ENCODE results near the gene LYZL4. TPM values are rescaled to one million over a fixed set of nuclear protein-coding genes. Genes with fewer than 3 reads are reported as not detected.

Gene LYZL4
- total and polyA plus RNA-seq, 2 of the 13 experiments (the other 11 are each of a cell fraction or from before 2014, with no cell fraction given): not detected

DNA sequence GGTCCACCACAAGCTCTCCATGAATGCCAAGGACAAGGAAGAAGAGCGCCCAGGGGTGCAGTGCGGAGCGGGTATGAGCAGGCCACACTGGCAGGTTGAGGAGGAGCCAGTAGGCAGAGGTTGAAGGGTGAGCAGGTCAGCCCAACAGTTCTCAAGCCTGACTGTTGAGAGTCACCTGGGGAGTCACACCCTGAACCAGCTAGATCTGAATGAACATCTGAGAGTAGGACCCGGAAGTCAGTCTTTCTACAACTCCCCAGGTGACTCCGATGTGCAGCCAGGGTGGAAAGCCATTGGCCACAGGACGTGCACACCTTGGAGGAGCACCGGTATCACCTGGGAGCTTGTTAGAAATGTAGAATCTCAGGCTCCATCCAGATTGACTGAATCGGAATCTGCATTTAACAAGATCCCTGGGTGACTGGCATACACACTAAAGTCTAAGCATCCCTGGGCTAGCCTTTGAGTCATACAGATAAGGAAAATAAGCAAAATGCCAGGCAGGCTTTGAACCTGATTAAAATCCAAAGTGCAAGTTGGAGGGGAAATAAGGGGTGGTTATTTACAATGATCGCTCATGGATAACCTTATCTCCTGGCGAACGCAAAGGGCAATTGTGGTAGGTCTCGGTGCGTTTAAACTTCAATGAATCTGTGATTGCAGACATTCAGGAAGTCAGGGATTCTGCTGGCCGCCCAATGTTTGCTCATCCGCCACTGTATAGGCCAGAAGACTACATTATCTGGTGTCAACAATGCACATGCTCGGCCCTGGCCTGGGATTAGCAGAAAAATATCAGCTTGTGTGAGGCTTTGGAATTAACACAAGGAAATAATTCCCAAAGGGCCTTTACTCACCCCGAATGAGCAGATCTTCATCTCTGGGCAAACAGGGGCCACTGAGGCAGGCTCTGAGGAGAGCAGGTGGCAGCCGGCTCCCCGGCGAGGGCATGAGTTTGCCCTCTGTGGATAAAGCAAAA is 11.7 kb upstream of the LYZL4 start (continued):
- TF ChIP-seq GATA4 (IDR thresholded peaks at IDR 0.05; ENCODE audit: borderline replicate concordance, low read depth) (peak; percentile 100), NCOA2 (CRISPR knock-in tag; IDR thresholded peaks at IDR 0.05) (peak; percentile 97), CEBPG (CRISPR knock-in tag; IDR thresholded peaks at IDR 0.05) (peak; percentile 76), ZNF496 (CRISPR knock-in tag; IDR thresholded peaks at IDR 0.05; ENCODE audit: insufficient replicate concordance) (no peak), ZNF224 (CRISPR knock-in tag; IDR thresholded peaks at IDR 0.05) (no peak), AKAP8 (CRISPR knock-in tag; IDR thresholded peaks at IDR 0.05) (peak; percentile 80), BORCS8-MEF2B (CRISPR knock-in tag; IDR thresholded peaks at IDR 0.05) (peak; percentile 65; the same call in 1 of the 2 replicates), ZNF549 (CRISPR knock-in tag; IDR thresholded peaks at IDR 0.05) (no peak), HIVEP1 (CRISPR knock-in tag; IDR thresholded peaks at IDR 0.05) (0 out of 2 replicates have a peak, but pooled peaks have one; percentile 35), ZNF235 (CRISPR knock-in tag; IDR thresholded peaks at IDR 0.05; ENCODE audit: borderline replicate concordance) (no peak), IKZF4 (CRISPR knock-in tag; IDR thresholded peaks at IDR 0.05; ENCODE audit: borderline replicate concordance, low read depth, not compliant biosample characterization) (no peak), ZNF781 (CRISPR knock-in tag; IDR thresholded peaks at IDR 0.05; ENCODE audit: borderline replicate concordance, not compliant biosample characterization) (peak; percentile 69), ZNF747 (CRISPR knock-in tag; IDR thresholded peaks at IDR 0.05; ENCODE audit: borderline replicate concordance) (peak; percentile 90), MAFG (CRISPR knock-in tag; IDR thresholded peaks at IDR 0.05) (no peak), ATF7-NPFF (CRISPR knock-in tag; IDR thresholded peaks at IDR 0.05; ENCODE audit: low read depth) (no peak)
- TF ChIP-seq, protein P1, sequence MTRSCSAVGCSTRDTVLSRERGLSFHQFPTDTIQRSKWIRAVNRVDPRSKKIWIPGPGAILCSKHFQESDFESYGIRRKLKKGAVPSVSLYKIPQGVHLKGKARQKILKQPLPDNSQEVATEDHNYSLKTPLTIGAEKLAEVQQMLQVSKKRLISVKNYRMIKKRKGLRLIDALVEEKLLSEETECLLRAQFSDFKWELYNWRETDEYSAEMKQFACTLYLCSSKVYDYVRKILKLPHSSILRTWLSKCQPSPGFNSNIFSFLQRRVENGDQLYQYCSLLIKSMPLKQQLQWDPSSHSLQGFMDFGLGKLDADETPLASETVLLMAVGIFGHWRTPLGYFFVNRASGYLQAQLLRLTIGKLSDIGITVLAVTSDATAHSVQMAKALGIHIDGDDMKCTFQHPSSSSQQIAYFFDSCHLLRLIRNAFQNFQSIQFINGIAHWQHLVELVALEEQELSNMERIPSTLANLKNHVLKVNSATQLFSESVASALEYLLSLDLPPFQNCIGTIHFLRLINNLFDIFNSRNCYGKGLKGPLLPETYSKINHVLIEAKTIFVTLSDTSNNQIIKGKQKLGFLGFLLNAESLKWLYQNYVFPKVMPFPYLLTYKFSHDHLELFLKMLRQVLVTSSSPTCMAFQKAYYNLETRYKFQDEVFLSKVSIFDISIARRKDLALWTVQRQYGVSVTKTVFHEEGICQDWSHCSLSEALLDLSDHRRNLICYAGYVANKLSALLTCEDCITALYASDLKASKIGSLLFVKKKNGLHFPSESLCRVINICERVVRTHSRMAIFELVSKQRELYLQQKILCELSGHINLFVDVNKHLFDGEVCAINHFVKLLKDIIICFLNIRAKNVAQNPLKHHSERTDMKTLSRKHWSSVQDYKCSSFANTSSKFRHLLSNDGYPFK (CRISPR knock-in tag; IDR thresholded peaks at IDR 0.05; ENCODE audit: borderline replicate concordance): 0 out of 2 replicates have a peak, but pooled peaks have one; percentile 25
- TF ChIP-seq, protein P2, sequence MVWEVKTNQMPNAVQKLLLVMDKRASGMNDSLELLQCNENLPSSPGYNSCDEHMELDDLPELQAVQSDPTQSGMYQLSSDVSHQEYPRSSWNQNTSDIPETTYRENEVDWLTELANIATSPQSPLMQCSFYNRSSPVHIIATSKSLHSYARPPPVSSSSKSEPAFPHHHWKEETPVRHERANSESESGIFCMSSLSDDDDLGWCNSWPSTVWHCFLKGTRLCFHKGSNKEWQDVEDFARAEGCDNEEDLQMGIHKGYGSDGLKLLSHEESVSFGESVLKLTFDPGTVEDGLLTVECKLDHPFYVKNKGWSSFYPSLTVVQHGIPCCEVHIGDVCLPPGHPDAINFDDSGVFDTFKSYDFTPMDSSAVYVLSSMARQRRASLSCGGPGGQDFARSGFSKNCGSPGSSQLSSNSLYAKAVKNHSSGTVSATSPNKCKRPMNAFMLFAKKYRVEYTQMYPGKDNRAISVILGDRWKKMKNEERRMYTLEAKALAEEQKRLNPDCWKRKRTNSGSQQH (CRISPR knock-in tag; IDR thresholded peaks at IDR 0.05; ENCODE audit: low read depth): no peak; the same call in 1 of the 2 replicates
- TF ChIP-seq, protein P3, sequence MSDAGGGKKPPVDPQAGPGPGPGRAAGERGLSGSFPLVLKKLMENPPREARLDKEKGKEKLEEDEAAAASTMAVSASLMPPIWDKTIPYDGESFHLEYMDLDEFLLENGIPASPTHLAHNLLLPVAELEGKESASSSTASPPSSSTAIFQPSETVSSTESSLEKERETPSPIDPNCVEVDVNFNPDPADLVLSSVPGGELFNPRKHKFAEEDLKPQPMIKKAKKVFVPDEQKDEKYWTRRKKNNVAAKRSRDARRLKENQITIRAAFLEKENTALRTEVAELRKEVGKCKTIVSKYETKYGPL (CRISPR knock-in tag; IDR thresholded peaks at IDR 0.05): no peak; the same call in 1 of the 2 replicates
- TF ChIP-seq, protein P4, sequence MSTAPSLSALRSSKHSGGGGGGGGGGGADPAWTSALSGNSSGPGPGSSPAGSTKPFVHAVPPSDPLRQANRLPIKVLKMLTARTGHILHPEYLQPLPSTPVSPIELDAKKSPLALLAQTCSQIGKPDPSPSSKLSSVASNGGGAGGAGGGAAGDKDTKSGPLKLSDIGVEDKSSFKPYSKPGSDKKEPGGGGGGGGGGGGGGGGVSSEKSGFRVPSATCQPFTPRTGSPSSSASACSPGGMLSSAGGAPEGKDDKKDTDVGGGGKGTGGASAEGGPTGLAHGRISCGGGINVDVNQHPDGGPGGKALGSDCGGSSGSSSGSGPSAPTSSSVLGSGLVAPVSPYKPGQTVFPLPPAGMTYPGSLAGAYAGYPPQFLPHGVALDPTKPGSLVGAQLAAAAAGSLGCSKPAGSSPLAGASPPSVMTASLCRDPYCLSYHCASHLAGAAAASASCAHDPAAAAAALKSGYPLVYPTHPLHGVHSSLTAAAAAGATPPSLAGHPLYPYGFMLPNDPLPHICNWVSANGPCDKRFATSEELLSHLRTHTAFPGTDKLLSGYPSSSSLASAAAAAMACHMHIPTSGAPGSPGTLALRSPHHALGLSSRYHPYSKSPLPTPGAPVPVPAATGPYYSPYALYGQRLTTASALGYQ (CRISPR knock-in tag; IDR thresholded peaks at IDR 0.05): peak; percentile 91; the same call in 1 of the 2 replicates

Measured in HepG2 (cell line).